LHCN-M2 (cell line): ENCODE measurements around the gene PPP1CC. TPM values are rescaled to one million over a fixed set of nuclear protein-coding genes. Genes with fewer than 3 reads are reported as not detected.
A peak's percentile ranks its signal among the peaks of the same experiment; 100 is the strongest.
"Not testable (repeated sequence)": the region's sequence is repeated elsewhere in the genome, so short reads cannot be mapped to it uniquely, and the experiment has no call there.

Source experiments
- DNase-seq: peaks from one replicate; pipeline ENCODE4 v3.0.0-alpha.2; 2012; ENCODE audit warnings: low read depth
- polyA plus RNA-seq: library from polyadenylated mRNA; unstranded; fragments of >200 nt; gene quantifications from one replicate; pipeline ENCODE4 v1.2.1, GENCODE V29; 2012; ENCODE audit warnings: missing spikeins
- total RNA-seq: library from RNA; depleted of rRNA; stranded (reverse); fragments of >200 nt; gene quantifications from 2 replicates; pipeline ENCODE4 v1.2.3, GENCODE V29; 2014; rRNA removed

Gene PPP1CC
- 147 and 158 TPM in 2 replicates for total RNA-seq
- polyA plus RNA-seq = 69.3 TPM

GRCh38 chr12:110742718-110743570 is at the start of gene PPP1CC:
Gene PPP1CC, minus strand, starts transcription at chr12:110742891. Its CDS starts 184 bp downstream, at chr12:110742707.
- peak; percentile 92 for DNase-seq

GRCh38 chr12:110791589-110791988 is 48.9 kb upstream of the PPP1CC start:
- DNase-seq = no peak

- DNase-seq = peak; percentile 24
Observed at GRCh38 chr12:110790301-110790700, 47.6 kb upstream of the PPP1CC start.

GRCh38 chr12:110786012-110786411 is 43.3 kb upstream of the PPP1CC start:
- DNase-seq = no peak

- DNase-seq = no peak
Observed at GRCh38 chr12:110785240-110785639, 42.5 kb upstream of the PPP1CC start.

- DNase-seq = no peak
Observed at GRCh38 chr12:110782922-110783321, 40.2 kb upstream of the PPP1CC start.

- DNase-seq = no peak
Observed at GRCh38 chr12:110782094-110782493, 39.4 kb upstream of the PPP1CC start.

GRCh38 chr12:110780448-110780847 is 37.8 kb upstream of the PPP1CC start:
- DNase-seq = no peak

- no peak for DNase-seq
Observed at GRCh38 chr12:110778833-110779577, 36.3 kb upstream of the PPP1CC start.

GRCh38 chr12:110776410-110776809 is 33.7 kb upstream of the PPP1CC start:
- DNase-seq = no peak

- DNase-seq = no peak
Observed at GRCh38 chr12:110775997-110776396, 33.3 kb upstream of the PPP1CC start.

- DNase-seq = no peak
Observed at GRCh38 chr12:110774824-110775223, 32.1 kb upstream of the PPP1CC start.

GRCh38 chr12:110768960-110769359 is 26.3 kb upstream of the PPP1CC start:
- DNase-seq = no peak

- DNase-seq = no peak
Observed at GRCh38 chr12:110767863-110768262, 25.2 kb upstream of the PPP1CC start.

- peak; percentile 26 for DNase-seq
Observed at GRCh38 chr12:110766311-110767154, 23.8 kb upstream of the PPP1CC start.

- DNase-seq = not testable (repeated sequence)
Observed at GRCh38 chr12:110765572-110765971, 22.9 kb upstream of the PPP1CC start.

GRCh38 chr12:110765111-110765510 is 22.4 kb upstream of the PPP1CC start:
- no peak for DNase-seq

GRCh38 chr12:110763583-110763982 is 20.9 kb upstream of the PPP1CC start:
- no peak for DNase-seq

GRCh38 chr12:110762891-110763290 is 20.2 kb upstream of the PPP1CC start:
- DNase-seq = no peak

- no peak for DNase-seq
Observed at GRCh38 chr12:110760204-110760609, 17.5 kb upstream of the PPP1CC start.

GRCh38 chr12:110758922-110759321 is 16.2 kb upstream of the PPP1CC start:
- no peak for DNase-seq

- DNase-seq = no peak
Observed at GRCh38 chr12:110756611-110757010, 13.9 kb upstream of the PPP1CC start.
